ENCODE data around the gene AKT3.
"Not testable (repeated sequence)": the region's sequence is repeated elsewhere in the genome, so short reads cannot be mapped to it uniquely, and the experiment has no call there.

AKT3 gene

DNA sequence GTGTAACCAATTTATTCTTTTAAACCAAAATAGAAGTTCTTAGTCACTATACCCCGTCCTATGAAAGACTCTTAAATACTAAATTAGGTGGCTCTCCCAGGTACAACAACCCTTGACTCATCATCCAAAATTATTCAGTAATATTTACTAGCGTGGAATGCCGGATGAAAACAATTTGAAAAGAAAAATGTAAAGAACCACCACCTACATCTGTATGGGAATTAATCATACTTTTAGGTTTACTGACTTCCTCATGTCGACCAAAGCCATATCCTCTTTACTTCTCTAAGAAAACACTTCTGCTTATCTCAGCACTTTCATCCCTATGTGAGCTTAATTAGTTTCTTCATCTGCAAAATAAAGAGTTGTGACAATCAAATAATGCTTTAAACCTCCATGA lies 139.6 kb downstream of the AKT3 start:
- no peak for DNase-seq (ENCODE audit: extremely low read depth in 1 of 2, low read depth in 1 of 2)

GRCh38 chr1:243708210-243708609 lies 141.8 kb downstream of the AKT3 start:
- no peak for DNase-seq (ENCODE audit: extremely low read depth in 1 of 2, low read depth in 1 of 2)

DNA sequence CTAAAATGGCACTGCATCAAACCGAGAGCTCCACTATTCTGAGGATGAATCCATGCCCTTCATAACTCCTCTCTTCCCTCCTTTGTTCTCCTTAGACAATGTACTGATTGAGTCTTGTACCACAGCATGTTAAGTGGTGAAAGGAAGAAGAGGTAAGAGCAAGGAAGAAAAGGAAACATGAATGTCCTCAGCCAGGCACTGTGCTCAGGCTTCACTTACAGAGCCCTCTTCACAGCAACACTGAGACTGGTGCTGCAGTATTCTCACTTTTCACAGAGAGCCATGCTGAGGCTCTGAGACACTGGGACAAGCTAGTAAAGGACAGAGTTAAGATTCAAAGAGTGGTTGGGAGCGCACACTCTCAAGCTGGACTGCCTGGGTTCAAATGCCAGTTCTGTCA lies 143.5 kb downstream of the AKT3 start:
- no peak for DNase-seq (ENCODE audit: extremely low read depth in 1 of 2, low read depth in 1 of 2)

DNA sequence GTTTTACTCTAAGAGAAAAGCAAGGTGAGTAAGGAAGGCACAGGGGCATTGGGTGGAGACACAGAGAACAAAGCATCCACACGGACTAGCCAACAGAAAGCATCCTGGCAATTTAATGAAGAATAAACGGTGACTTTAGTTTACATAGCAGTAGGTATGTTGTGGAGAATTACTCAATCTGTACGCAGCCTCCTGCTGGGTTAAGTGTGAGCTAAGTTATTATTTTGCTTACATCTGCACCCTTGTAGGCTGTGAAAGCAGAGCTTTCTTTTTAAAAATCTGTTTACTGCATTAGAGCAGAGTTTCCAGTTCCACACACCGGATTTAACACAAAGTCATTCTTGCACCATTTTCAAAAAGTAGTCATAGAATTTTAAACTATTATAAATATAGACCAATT lies 144.5 kb downstream of the AKT3 start:
- no peak for DNase-seq (ENCODE audit: extremely low read depth in 1 of 2, low read depth in 1 of 2)

GRCh38 chr1:243701872-243702271 lies 148.2 kb downstream of the AKT3 start:
- no peak for DNase-seq (ENCODE audit: extremely low read depth in 1 of 2, low read depth in 1 of 2)

DNA sequence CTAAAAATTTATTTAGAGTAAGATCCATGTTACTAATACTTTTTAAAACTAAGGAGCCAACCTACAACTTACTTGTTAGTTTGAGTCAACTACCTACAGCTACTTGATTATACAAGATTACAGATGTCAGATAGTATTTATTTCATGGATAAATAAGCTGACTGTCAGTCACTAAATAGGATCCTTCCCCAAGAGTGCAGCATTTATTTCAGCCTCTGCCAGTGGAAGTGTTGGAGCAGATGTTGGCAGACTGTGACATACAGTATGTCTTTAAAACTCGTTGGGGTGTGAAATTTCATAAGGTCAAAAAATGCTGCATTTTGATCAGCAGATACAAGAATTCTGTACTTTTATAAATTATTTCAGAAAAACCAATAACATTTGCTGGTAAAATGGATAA lies 156.2 kb downstream of the AKT3 start:
- DNase-seq (ENCODE audit: extremely low read depth in 1 of 2, low read depth in 1 of 2), result no peak

DNA sequence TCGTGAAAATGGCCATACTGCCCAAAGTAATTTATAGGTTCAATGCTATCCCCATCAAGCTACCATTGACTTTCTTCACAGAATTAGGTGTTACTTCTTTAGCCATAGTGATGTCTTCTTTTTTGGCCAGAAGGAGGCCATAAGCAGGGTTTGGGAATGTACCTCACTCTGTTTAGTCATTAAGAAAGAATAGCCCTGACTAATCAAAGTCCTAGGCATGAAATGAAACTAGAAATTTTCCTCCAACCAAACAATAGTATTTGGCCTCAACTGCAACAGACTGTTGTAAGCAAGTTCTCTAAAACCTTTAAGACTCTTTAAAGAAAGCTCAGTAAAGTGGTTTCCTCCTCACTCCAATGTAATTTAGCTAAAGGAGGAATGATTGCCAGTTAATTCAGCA lies 163.9 kb downstream of the AKT3 start:
- DNase-seq (ENCODE audit: extremely low read depth in 1 of 2, low read depth in 1 of 2), result no peak

GRCh38 chr1:243680860-243681259 lies 169.2 kb downstream of the AKT3 start:
- DNase-seq (ENCODE audit: extremely low read depth in 1 of 2, low read depth in 1 of 2), result no peak

DNA sequence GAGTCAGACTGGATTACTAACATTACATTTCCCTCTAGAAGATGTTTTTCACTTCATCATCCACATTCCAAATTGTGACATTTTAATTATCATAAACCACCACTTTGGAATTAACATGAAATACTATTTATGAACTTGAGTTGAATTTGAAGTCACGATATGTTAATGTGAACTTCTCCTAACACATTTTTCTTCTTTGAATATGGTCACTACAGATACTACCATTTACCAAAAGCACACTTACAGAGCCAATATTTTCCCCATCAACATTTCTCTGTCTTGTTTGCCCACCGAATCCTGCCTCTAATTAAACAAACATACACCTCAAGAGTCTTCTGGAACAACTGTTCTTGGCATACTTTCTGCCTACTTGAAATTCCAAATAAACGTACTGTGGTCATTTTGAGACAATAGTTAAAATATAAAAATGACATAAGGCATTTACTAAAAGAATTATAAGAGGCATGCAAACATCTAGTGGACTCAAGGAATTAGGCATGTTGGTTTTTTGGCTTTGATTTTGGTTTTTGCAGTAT lies 177.4 kb downstream of the AKT3 start:
- no peak for DNase-seq (ENCODE audit: extremely low read depth in 1 of 2, low read depth in 1 of 2)

DNA sequence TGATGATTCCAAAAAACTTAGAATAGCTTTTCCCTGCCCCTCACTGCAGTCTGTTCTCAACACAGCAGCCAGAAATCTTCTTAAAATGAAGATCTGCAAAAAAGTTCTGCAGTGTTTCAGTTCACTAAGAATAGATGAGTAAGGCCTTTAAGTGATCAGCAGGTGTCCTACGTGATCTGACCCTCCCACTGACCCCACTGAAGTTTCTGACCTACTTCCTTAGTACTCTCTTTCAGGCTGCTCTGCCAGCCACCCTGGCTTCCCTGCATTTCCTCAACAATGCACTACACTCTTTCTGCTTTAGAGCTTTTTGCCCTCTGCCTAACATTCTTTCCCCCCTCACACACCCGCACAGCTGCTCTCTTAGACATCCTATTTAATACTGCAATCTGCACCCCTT lies 182.5 kb downstream of the AKT3 start:
- DNase-seq (ENCODE audit: extremely low read depth in 1 of 2, low read depth in 1 of 2), result no peak

DNA sequence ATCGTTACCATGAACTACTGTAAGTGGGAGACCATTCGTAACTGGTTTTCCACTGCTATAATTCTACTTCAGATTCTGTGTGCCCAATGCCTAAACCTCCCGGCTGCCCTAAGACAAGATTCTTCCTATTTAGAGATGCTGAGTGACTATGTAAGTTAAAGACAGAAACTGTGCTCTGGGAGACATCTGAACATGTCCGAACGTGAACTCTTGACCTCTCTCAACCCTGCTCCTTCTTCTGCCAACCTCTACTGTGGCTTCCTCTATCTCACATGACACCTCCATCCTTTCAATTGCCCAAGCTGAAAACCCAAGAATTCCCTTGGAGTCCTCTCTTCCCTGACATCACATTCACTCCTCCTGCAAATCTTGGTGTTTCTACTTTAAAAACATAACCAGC lies 182.9 kb downstream of the AKT3 start:
- no peak for DNase-seq (ENCODE audit: extremely low read depth in 1 of 2, low read depth in 1 of 2)

- DNase-seq (ENCODE audit: extremely low read depth in 1 of 2, low read depth in 1 of 2), result no peak
Measured at GRCh38 chr1:243663651-243664050, 186.4 kb downstream of the AKT3 start.

DNA sequence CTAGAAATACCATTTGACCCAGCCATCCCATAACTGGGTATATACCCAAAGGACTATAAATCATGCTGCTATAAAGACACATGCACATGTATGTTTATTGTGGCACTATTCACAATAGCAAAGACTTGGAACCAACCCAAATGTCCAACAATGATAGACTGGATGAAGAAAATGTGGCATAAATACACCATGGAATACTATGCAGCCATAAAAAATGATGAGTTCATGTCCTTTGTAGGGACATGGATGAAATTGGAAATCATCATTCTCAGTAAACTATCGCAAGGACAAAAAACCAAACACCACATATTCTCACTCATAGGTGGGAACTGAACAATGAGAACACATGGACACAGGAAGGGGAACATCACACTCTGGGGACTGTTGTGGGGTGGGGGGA lies 187.9 kb downstream of the AKT3 start:
- DNase-seq (ENCODE audit: extremely low read depth in 1 of 2, low read depth in 1 of 2), result not testable (repeated sequence)

DNA sequence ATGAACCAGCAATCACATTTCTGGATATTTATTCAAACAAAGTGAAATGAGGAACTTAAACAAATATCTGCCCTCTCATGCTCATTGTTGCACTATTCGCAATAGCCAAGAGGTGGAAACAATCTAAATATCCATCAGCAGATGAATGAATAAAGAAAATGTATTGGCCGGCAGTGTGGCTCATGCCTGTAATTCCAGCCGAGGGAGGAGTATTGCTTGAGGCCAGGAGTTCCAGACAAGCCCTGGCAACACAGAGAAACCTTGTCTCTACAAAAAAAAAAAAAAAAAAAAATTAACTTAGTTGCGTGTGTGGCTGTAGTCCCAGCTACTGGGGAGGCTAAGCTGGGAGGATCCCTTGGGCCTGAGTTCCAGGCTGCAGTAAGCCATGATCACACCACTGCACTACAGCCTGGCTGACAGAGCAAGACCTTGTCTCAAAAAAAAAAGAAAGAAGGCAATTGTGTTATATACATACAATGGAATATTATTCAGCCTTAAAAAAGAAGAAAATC lies 191.4 kb downstream of the AKT3 start:
- DNase-seq (ENCODE audit: extremely low read depth in 1 of 2, low read depth in 1 of 2), result no peak

DNA sequence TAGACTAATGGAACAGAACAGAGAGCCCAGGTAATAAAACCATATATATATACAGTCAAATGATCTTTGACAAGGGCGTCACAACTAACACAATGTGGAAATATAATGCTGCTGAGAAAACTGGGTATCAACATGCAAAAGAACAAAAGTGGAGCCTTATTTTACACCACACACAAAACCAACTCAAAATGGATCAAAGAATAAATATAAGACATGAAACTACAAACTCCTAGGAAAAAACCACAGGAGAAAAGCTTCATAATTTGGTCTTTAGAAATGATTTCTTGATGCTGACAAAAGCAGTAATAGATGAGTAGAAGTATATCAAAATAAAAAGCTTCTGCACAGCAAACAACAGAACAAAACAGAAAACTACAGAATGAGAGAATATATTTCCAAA lies 192.2 kb downstream of the AKT3 start:
- no peak for DNase-seq (ENCODE audit: extremely low read depth in 1 of 2, low read depth in 1 of 2)

DNA sequence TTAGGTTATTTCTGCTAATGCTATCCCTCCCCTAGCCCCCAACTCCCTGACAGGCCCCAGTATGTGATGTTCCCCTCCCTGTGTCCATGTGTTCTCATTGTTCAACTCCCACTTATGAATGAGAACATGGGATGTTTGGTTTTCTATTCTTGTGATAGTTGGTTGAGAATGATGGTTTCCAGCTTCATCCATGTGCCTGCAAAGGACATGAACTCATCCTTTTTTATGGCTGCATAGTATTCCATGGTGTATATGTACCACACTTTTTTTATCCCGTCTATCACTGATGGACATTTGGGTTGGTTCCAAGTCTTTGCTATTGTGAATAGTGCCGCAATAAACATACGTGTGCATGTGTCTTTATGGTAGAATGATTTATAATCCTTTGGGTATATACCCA lies 200.5 kb downstream of the AKT3 start:
- not testable (repeated sequence) for DNase-seq (ENCODE audit: extremely low read depth in 1 of 2, low read depth in 1 of 2)

DNA sequence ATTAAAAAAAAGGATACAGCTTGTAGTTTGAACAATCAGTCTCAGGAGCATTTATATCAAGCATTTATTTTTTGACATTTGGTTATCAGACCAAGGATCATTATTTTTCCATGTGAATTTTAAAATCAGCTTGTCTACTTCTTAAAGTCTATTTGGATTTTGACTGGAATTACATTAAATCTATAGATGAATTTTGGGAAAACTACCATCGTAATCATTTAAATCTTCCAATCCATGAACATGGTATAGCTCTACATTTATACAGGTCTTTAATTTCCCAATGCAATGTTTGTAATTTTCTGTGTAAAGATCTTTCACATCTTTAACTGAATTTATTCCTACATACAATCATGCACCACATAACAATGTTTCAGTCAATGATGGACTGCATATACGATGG lies 203.2 kb downstream of the AKT3 start:
- no peak for DNase-seq (ENCODE audit: extremely low read depth in 1 of 2, low read depth in 1 of 2)

DNA sequence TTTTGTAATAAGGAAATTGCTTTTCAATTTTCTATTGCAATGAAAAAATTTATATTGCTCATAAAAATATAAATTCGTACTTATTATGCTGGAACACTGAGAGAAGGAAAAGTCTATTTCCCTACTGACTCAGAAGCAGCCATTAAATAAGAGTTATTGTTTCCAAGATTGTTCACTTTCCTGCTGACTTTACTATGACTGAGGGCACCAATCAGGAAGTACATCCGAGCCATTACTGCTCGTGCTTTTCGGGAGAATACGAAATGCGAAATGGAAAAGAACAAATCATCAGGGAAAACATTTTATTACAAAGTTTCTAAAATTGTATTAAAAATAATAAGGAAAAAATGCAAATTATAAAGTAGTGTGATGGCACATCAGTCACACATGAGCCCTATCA lies 204.8 kb downstream of the AKT3 start:
- DNase-seq (ENCODE audit: extremely low read depth in 1 of 2, low read depth in 1 of 2), result no peak

DNA sequence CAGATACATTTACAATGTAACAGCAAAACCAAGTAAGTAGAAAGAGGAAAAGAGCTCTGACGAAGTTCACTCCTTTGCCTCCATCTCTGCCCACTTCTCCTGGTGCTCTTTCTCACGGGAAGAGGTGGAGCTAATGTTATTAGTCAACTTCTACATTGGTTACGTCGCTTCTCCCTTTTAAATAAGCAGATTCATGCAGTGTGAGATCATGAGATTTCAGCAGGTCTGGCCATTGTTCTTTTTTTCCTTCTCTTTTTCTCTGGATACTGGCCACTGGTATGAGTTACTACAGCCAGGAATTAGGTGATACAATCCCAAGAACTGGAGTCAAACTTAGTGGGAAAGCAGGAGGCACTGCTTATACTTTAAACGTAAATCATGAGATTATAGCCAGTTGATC lies 207.1 kb downstream of the AKT3 start:
- DNase-seq (ENCODE audit: extremely low read depth in 1 of 2, low read depth in 1 of 2), result no peak

DNA sequence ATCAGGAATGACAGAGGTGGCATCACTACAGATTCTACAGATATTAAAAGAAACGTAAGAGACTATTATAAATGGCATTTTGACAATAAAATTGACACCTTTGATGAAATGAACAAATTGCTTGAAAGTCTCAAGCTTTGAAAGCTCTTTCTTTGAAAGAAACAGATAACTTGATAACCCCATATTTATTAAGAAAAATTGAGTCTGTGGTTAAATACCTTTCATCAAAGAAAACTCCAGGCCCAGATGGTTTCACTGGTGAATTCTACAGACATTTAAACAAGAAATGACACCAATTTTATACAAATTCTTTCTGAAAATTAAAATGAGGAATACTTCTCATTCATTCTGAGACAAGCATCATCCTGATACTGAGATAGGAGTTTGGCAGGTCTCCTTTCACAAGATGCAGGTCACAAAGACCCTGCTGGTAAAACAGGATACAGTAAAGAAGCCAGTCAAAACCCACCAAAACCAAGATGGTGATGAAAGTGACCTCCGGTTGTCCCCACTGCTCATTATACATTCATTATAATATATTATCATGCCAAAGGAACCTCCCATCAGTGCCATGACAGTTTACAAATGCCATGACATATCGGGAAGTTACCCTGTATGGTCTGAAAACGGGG lies 210.9 kb downstream of the AKT3 start:
- no peak for DNase-seq (ENCODE audit: extremely low read depth in 1 of 2, low read depth in 1 of 2)

GRCh38 chr1:243638186-243638585 lies 211.9 kb downstream of the AKT3 start:
- DNase-seq (ENCODE audit: extremely low read depth in 1 of 2, low read depth in 1 of 2), result no peak

DNA sequence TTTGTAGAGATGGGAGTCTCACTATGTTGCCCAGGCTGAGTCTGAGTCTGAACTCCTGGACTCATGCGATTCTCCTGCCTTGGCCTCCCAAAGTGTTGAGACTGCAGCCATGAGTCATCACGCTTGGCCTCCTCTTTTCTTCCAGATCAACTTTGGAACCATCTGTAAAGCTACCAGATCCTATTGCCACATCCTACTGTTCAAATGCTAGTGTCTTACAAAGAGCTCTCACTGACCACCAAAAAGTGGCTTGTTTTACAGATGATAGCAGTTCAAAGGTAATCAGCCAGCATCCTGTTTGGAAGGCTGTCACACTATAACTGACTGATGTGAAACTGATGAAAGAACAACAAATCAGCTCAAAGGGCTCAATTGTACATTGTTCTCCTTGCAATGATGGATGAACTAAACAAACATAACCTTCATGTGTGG lies 221.6 kb downstream of the AKT3 start:
- no peak for DNase-seq (ENCODE audit: extremely low read depth in 1 of 2, low read depth in 1 of 2)

DNA sequence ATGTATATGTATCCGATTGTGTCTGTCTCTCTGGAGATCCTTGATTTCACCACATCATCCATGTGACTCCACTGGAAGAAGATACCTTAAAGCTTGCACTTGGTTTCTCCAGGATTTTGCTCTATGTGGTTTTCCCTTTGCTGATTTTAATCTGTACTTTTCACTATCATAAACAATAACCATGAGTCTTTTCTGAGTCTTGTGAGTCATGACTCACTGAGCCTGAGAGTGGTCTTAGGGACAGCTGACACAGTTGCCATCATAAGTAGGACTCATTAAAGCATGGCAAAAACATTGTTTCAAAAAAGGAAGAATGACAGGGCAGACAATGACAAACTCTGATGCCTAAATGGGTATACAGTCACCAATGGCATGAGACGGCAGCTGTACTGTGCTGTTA lies 226.2 kb downstream of the AKT3 start:
- no peak for DNase-seq (ENCODE audit: extremely low read depth in 1 of 2, low read depth in 1 of 2)

Data from stimulated activated CD8-positive, alpha-beta memory T cell treated with anti-CD3 and anti-CD28 coated beads, Interleukin-7, amount 100 ng/mL, for 48 hours (primary cell).